CD4-positive, alpha-beta T cell treated with Interleukin-15 for 1 hour (primary cell): ENCODE results near the gene CAPZA3.
"Not testable (repeated sequence)": the region's sequence is repeated elsewhere in the genome, so short reads cannot be mapped to it uniquely, and the experiment has no call there.

Source experiments
- DNase-seq: peaks from one replicate; pipeline ENCODE4 v3.0.0-alpha.2; 2020

Gene CAPZA3, protein sequence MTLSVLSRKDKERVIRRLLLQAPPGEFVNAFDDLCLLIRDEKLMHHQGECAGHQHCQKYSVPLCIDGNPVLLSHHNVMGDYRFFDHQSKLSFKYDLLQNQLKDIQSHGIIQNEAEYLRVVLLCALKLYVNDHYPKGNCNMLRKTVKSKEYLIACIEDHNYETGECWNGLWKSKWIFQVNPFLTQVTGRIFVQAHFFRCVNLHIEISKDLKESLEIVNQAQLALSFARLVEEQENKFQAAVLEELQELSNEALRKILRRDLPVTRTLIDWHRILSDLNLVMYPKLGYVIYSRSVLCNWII

DNA sequence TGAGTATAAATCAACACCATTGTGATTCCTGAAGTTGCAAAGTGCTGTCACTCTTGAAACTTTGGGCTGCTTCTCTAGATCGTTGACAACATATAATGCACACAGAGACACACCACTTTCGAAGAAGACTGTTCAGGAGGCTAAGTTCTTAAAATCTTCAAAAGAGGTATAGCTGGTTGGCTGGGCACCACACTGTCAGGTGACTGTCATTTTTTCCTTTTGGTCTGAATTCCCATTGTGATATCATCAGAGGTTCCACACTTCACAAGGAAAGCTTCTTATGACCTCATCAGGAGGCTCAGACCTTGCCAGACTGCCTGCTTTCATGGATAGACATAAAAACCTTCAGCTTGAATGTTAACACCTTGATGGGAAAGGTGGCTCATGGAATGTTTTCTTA, at the start of gene CAPZA3, which contains the start of gene PLCZ1:
CAPZA3 (plus strand) TSS at position 301 of the 400 bp plus-strand sequence. CDS start 150 bp downstream, outside the sequence.
PLCZ1 (minus strand) TSS at position 194 of the 400 bp plus-strand sequence. CDS start 641 bp downstream, outside the sequence.
- no peak for DNase-seq

DNA sequence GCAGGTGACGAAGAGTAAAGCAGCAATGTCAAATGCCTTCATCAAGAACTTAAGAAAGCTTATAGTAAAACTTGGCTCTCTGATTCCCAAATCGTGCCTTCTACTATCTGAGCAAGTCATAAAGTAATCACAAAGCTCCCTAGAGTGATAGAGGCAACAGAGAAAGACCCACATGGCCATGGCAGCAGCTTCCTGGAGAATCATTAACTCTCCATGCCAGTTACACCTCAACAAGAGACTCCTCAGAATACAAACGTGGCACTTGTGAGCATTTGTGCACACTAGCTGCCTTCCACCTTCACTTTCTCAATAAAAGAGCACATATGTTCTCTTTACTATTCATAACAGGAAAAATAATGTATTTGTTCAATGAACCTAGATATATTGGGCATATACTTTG, 48.1 kb upstream of the CAPZA3 start:
- DNase-seq: no peak

DNA sequence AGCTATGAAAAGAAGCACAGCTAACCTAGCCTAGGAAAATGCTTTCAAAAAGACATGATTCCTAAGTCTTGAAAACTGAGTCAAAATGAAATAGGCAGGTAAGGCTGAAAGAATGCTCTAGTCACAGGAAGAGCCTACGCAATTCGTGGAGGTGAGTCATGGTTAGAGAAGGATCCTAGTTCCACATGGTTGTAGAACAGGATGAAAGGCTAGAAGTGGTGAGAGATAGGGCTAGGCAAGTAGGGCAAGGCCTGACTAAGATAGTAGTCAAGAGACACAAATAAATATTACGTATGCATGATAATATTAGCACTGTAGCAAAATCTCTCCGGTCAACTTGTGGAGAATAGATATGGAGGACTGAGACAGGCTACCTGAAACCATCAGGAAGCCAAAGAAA, 47.3 kb upstream of the CAPZA3 start:
- DNase-seq: no peak

DNA sequence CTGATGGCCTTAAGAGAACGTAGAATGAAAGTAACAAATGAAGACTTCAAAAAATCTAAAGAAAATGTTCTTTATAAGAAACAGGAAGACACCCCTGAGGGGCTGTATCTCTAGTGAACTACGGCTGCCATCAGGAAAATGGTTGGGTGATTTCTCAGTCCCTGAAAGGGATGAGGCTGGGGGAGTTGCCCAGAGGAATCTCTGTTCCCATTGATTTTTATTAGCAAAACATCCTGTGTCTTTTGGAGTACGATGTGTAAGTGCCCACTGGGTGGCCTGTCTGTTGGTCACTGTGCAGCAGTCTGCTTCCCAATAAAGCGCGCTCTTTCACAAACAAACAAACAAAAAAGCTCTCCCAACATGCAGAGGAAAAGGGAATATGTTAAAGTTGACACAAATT, 43.9 kb upstream of the CAPZA3 start:
- not testable (repeated sequence) for DNase-seq

DNA sequence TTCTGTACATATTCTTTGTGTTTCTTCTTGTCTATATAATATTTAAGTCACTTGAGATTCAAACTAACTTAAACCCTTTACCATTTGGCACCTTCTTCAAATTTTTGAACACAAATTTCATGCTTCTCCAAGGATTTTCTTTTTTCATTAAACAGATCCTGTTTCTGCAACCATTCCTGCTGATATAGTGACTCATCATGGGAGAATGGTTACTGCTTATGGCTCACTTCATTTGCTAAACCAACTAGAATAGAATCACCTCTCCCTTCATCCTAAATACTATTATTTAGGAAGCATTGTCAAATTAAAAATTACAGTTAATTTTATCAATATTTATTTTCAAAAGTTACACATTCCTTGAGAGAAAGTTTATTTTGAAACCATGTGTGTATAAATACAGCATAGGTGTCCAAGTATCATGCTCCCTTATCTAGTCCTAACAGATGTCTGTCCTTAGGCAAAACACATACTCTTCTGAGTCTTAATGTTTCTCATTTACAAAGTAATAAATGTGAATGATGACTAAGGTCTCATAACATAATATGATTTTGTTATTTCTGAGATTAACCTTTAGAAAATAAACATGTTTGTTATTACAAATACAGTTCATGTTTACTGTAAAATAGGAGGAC, 40.8 kb upstream of the CAPZA3 start:
- DNase-seq: no peak

DNA sequence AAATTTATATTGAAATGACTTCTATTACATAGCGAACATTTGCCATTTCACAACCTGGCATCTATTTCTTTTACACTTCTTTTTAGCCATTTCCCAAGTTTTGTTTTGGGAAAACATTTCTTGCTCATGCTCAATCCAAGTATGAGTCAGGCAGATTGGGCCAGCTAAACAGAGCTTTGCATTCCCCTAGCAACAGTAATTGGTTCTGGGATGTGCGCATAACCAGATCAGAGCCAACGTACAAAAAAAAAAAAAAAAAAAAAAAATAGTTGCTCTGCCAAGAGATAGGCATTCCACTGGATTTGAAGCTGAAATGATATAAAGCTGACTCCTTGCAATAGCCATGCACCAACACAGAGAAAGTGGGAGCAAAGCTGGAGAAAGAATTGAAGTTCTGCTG, 37.6 kb upstream of the CAPZA3 start:
- DNase-seq: no peak

DNA sequence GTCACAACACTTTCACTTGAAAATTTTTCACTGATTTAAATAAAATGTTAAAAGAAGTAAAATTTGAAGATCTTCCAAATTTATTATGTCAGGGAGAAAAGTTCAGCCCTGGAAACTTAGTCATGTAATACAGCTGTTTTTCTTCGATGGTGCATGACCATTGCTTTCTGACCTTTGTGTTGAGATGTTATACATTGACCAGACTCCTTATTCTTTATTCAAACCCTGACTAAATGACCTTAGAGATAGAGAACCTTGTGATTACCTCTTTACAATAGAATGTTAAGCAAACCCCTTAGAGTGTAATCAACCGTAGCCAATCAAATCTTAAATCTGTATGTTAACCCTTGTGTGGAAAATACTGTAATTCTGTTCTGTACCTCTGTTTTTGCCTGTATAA, 34.6 kb upstream of the CAPZA3 start:
- DNase-seq: no peak

DNA sequence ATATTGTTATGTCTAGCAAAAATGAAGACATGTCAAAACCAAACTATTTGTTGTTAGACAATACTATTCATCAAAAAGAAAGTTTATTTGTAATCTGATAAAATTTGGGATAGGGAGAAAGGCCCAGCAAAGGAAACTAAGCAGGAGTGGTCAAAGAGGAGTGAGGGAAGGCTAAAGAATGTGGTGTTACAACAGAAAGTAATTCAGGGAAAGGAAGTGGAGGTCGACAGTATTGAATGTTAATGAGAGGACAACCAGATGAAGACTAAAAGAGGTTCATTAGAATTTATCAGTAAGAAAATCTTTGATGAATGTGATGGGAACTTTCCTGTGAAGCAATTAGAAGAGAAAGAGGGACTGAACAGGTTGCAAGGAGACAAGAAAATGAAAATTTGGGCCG, 34.0 kb upstream of the CAPZA3 start:
- no peak for DNase-seq

DNA sequence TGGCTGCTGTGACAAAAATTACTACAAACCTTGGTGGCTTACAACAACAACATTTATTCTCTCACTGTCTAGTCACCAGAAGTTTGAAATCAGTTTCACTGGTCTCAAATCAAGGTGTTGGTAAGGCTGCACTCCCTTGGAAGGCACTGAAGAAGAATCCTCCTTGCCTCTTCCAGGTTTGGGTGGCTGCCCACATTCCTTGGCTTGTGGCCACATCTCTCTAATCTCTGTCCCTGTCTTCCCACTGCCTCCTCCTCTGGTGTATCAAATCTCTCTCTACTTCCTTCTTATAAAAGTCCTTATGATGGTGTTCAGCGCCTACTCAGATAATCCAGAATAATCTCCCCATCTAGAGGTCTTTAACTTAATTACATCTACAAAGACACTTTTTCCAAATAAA, 31.1 kb upstream of the CAPZA3 start:
- no peak for DNase-seq

DNA sequence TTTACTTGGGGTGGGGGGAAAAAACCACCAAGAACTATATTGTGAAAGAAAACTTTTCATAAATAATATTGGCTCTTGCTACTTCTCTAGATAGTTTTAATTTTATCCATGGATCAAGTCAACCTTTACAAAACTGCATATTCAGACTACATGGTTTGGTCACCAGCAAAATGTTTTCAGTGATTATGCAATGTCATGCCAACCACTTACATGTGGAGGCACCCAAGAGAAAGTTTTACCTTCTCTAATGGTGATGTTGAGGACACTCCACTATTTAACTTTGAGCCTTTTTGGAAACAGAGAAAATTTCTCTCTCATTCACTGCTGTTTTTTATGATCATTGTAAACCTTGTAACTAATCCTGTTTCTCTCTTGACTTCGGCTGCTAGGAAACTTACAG, 21.7 kb upstream of the CAPZA3 start:
- DNase-seq: no peak

DNA sequence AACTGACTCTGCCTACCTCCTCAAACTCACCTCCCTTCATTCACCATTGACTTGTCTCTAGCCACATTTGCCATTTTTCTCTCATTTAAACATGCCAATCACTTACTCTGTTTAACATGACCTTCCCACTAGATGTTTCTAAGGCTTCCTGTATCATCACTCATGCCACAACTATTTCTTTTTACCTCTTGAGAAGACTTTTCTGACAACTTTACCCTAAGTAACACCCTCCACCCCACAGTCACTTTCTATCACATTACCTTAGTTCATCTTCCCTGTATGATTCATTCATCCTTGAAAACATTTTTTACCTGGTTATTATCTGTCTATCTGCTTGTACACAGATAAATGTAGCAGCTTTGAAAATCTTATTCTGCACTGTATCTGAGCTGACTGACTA, 19.5 kb upstream of the CAPZA3 start:
- DNase-seq: no peak

DNA sequence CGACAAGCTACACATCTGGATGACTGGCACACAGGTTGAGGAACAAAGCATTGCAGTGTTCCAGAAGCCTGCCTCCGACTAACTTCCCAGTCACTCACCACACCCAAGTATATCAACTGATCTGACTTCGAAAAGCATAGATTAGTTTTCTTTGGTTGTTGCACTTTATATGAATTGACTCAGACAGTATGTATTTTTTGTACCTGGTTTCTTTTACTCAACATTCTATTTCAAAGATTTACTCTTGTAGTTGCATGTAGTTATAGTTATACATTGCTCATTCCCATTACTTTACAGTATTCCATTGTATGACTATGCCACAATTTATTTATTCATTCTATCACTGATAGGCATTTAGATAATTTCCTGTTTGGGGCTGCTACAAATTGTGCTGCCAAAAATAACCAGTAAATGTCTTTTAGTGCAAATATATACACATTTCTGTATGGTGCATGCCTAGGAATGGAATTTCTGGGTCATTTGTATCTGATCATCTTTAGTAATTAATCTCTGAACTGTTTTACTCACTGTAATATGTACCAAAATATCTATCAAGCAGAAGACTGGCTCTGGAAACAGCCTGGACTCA, 17.9 kb upstream of the CAPZA3 start:
- DNase-seq: no peak

DNA sequence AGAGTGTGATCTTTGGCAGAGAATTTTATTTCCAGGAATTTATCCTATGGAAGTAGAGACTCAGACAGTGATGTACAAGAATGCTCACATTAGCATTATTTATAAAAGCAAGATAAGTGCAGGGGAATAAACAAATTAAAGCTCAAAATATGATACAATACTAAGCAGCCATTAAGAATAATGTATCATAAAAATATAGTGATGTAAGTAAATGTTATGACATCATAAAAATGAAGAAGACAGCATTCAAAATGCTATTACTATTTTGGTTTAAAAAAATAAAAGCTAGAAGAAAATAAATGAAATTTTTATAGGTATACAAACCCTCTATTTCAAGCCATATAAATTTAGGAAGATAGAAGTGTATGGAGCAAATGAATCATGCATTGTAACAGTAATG, 17.2 kb upstream of the CAPZA3 start:
- no peak for DNase-seq

DNA sequence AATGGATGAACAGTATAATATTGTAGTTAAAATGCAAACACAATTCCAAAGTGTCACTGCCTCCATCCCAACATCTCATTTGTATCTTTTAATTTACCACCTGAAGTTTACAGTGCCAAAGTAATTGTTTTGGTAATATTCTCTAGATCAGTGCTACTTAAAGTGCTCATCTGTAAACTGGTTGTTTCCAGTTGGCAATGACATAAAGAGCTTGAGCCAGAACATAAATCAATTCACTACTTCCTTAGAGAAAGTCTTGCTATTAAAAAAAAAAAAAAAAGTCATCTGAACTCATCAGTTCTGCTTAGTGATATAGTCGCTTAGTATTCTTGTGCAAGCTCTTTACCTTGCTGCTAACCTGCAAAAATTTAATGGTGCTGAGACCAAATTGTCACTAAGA, 16.5 kb upstream of the CAPZA3 start:
- no peak for DNase-seq

DNA sequence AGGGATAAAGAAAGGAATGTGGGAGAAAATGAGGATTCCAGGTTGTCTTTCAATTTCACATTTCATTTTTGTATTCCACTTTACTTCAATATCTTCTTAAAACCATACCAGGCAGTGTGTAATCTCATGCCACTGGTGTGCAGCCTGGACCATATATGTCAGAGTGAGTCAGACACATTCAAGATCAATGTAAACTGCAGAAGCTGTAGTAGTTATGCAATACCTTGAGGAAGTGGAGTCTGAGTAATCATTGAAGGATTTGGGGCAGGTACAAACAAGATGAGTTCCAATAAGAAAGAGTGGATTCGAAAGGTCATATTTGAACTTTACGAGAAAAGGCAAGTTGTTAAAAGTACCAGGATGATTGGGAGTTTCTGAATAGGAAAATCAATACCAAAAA, 14.2 kb upstream of the CAPZA3 start:
- DNase-seq: no peak

DNA sequence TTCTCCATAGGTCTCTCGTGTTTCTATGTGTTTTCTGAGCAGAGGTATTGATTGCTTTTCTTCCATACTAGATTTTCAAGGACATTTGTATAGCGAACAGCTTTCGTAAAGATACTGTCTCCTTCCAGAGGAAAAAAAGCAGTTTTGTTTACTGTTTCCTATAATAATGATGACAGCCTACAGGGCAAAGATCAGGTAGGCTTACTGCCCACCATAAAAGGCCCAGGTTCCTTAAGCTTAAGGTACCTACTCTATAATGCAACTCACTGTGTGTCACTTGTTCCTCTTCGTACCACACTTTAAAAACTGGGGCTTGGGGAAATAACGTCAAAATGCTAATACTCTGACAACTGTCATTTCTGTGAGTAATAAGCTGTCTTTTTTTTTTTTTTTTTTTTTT, 6.8 kb upstream of the CAPZA3 start:
- DNase-seq: no peak

DNA sequence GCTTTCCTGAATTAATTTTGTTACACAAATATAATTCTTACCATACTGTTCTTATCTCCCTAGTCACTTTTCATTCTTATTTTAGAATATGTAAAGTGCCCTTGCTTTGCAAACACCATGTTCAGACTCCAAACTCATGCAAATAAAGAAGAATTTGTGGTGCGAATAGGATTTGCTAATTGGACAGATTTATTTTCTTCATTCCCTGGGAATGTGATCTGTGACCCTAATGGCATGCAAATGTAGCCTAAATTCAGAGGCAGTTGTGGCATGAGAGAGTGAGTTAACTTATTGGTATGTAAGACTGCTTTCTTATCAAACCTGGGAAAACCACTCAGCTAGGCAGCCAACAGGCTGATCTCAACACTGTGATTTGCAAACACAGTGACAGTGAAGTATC, 10.0 kb downstream of the CAPZA3 start:
- no peak for DNase-seq

DNA sequence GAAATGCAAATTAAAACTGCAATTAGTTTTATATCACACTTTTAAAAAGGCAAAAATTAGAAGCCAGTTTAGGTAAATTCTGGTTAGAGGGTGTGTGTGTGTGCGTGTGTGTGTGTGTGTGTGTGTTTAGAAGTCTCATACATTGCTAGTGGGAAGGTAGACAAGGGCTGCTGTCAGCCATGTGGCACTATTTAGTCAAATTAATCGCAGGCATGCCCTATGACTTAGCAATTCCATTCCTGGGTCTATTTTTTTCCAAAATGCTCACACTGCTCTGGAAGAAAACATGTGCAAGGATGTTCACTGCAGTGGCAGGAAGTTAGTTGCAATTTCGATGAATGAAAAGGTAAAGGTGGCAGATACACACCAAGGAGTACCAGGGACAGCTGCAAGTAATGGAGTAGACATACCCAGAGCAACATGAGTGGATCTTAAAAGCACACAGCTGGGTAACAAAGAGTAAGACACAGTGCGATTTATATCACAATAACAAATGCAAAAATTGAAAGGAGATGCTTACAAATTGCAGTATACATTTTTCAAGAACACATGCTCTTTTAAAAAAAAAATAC, 11.6 kb downstream of the CAPZA3 start:
- no peak for DNase-seq

DNA sequence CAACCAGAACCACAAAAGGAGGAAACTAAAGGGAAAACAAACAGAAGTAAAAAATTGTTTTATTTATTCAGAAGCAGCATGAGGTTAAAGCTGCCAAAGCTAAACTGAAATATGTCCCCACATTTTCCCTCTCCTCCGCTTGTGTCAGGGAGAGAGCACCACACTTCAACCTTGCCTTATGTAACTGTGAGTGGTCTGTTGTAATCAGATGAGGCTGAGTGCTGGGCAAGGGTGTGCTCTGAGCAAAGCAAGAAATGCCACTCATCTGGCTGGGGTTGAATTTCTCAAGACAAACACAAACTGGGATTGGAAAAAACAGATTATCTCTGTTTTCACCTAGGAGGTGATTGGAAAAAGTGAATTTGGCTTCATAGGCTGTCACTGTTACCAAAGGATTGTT, 12.2 kb downstream of the CAPZA3 start:
- no peak for DNase-seq

DNA sequence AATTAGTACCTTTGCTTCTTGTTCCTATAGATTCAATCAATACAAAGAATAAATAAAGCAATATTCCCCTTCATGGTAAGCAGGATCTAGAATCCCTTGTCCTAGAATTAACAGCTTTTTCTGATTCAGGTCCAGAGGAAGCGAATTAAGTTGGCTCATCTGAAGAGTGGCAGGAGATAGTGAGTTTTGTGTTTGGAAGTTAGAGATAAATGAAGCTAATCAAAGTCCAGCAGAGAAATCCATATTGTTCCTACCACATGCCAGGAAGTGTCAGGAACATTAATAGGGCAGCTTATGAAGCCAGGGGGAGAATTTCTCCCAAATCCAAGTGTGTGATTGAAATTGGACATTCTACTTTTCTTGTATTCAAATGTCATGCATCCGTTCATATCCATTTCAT, 13.9 kb downstream of the CAPZA3 start:
- no peak for DNase-seq

DNA sequence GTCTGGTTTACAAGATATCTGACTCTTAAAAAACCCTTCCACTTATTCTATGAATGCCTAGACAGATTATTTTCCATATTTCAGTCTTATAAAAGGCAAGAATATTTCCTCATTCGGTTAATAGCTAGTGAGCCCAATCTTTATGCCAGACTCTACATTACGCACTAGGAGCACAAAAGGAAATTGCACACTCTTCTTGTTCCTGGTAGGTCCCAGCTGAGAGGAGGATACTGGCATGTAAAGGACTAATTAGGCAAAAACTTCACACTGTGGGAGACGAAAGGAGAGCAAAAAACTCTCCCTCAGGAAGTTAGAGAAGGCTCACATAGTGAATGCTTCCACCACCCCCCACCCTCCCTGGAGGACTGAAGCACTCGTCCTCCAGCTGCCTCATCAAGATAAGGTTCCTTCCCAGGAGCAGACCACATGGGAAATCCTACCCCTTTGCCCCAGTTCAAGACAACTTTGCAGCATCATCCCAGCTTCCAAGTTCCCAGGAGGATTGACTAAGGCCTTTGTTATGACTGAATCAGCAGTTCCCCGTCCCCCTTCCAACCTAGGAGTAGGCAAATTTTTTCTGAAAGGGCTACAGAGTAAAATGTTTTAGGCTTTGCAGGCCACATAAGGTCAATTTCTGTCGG, 14.5 kb downstream of the CAPZA3 start:
- DNase-seq: no peak

DNA sequence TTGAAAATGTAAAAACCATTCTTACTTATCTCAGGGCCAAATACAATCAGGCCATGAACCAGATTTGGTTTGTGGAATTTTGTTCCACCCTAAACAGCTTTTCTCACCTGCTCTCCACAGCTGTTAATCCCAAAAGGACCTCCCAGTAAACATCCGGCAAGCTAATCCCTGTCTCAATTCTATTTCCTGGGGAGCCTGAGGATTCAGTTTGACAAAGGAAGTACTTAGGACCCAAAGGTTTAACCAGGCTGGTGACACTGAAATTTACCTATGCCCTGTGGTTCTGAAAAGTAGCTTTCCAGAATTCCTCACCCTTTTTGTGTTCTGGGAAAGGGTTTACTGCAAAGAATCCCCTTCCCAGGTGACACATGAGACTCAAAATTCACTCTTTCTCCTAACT, 15.0 kb downstream of the CAPZA3 start:
- DNase-seq: no peak

DNA sequence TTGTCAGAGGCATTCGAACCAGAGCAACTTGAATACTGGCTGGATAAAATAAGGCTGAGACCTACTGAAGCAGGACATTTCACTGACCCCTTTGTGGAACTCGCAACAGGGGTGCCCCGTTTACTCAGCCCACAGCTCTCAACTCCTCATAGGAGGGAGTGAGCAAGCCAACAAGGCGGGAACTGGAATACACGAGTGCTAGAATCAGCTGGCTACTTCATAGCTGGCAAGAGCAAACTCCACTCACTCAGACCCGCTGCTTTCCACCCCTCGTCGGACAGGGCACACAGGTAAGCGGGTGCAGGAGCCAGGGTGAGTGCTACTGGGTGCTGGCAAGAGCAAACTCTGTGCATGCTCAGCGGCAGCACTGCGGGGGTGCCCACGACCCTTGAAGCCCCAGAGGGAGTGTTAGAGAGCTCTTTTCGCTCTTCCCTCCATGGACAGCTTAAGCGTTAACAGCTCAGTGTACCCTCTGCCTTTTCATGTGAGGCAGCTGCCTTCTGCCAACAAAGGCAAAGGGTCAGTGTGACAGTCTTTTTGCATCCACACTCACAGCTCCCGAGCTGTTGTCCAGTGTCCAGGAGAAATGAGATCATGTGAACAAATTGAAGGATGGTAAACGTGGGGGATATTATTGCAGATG, 15.7 kb downstream of the CAPZA3 start:
- no peak for DNase-seq
